ENCODE data around the gene PPIL1.

DNA sequence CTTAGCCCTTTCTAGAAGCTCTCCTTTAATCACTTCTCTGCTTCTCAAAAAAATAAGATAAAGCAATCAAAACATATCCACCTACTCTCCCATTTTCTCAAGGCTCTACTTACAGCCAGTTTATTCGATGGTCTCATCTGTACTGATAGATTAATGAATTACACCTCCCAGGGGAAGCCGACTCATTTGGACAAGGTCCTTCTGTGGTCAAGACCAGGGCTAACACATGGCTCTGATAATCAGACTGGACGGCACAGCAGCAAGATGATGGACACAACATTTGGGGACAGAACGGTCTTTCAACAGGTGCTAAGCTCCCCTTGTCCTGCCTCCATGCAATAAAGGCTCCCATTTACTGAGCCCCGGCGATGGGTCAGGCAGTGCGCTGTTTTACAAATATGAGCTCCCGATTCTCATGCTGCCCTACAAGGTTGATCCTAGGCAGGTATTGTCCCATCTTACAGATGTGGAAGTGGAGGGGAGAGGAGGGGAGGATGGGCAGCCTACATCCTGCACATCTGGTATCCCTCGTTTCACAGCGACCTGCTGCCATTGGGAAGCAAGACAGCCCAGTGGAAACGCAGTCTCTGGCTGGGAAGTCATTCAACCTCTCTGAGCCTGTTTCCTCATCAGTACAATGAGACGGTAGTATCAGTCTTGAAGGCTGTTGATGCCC is 51.0 kb downstream of the PPIL1 start:
- TF ChIP-seq CTCF (IDR thresholded peaks at IDR 0.05): no peak
- no peak for TF ChIP-seq POLR2AphosphoS5 (IDR thresholded peaks at IDR 0.05; ENCODE audit: insufficient read depth in 1 of 2, low read depth in 1 of 2)
- no peak for TF ChIP-seq POLR2A (IDR thresholded peaks at IDR 0.05)

Measured in vagina (tissue), 2 donors.